ENCODE results near the gene TAF6.

The TAF6 gene

DNA sequence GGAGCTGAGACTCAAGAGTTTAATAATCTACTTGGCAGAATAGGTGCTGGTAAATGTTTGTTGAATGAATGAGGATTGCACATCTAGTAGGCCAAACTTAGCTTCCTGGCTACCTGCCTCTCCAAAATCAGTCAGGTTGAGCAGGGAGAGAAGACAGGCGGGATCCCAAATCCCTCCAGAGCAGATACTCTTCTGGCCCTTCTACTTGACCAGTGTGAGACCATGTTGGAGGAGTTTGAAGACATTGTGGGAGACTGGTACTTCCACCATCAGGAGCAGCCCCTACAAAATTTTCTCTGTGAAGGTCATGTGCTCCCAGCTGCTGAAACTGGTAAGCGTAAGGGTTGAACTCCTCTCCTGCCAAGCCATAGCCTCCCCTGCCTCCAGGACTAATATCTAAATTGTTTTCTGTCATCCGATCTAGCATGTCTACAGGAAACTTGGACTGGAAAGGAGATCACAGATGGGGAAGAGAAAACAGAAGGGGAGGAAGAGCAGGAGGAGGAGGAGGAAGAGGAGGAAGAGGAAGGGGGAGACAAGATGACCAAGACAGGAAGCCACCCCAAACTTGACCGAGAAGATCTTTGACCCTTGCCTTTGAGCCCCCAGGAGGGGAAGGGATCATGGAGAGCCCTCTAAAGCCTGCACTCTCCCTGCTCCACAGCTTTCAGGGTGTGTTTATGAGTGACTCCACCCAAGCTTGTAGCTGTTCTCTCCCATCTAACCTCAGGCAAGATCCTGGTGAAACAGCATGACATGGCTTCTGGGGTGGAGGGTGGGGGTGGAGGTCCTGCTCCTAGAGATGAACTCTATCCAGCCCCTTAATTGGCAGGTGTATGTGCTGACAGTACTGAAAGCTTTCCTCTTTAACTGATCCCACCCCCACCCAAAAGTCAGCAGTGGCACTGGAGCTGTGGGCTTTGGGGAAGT, 5.4 kb upstream of the TAF6 start:
- DNase-seq (ENCODE audit: low read depth in 2 of 3, low spot score in 2 of 3): no peak

DNA sequence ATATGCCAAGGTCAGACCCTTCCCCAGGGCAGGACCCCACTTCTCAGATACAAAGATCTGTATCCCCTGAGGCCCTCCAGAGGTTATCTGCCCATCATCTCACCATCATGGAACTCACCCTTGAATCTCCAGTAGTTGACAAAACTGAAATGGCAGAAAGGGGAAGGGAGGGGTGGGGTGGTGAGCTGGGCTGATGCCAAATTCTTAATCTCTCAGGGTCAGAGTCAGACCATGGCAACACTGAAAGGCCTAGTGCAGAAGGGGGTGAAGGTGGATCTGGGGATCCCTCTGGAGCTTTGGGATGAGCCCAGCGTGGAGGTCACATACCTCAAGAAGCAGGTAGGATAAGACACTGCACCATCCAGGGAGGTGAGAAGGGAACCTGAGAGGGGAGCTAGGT, 3.4 kb upstream of the TAF6 start:
- no peak for DNase-seq (ENCODE audit: low read depth in 2 of 3, low spot score in 2 of 3)

DNA sequence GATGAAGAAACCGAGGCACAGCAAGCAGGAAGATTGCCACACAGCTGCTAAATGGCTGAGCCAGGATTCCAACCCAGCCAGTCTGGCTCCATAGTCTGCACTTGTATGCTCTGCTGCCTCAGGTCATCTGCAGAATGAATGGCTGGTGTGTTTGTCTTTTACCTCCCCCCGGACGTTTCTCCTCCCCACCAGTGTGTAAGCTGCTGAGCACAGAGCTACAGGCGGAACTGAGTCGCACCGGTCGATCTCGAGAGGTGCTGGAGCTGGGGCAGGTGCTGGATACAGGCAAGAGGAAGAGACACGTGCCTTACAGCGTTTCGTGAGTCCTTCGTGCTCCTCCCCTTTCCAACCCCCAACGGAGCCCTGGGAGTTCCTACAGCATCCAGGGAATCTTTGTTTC, 2.9 kb upstream of the TAF6 start:
- no peak for DNase-seq (ENCODE audit: low read depth in 2 of 3, low spot score in 2 of 3)

DNA sequence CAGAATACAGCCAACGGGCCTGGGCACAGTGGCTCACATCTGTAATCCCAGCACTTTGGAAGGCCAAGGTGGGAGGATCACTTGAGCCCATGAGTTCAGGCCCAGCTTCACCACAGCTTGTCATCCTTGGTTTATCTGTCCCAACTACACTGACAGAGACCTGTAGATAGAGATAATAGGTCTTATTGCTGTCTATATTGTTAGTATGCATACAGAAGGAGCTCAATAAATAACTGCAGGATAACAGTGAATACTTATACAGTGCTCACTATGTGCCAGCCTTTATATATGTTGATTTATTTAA, 1.5 kb upstream of the TAF6 start:
- DNase-seq (ENCODE audit: low read depth in 2 of 3, low spot score in 2 of 3): no peak

DNA sequence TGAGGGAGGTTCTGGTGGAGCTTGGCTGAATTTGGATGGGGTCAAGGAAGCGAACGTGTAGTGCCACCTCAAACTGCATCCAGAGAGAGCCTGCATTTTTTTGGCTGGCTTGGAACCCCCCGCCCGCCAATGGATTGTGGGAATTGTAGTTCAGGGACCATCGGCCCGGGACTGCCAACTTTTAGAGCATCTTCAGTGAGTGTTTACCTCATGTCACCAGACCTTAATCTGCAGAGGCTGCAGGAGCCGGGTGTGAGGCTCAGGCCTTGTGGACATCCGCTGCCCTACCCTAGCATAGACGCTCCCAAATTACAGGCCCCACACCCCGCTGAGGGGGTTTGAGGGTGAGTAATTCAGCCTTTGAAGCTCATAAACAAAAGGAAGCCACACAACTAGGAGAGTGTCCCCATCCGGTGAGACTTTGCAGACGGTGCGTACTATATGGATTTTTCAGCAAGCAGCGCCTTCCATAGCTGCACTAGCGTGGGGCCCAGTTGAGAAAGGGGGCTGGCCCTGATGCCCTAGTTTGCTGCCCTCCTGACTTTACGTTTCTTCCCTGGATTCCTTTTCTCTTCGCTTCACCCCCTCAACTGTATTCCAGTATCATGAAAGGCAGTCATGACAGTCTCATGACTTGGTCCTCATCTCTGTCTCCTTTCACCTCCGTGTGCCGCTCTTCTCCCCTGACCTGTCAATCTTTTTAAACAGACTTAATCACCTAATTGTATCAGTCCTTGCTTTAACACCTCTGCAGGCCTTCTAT, 993 bp upstream of the TAF6 start:
- peak; percentile 40 to 43 (median 42) for DNase-seq (ENCODE audit: low read depth in 2 of 3, low spot score in 2 of 3)

DNA sequence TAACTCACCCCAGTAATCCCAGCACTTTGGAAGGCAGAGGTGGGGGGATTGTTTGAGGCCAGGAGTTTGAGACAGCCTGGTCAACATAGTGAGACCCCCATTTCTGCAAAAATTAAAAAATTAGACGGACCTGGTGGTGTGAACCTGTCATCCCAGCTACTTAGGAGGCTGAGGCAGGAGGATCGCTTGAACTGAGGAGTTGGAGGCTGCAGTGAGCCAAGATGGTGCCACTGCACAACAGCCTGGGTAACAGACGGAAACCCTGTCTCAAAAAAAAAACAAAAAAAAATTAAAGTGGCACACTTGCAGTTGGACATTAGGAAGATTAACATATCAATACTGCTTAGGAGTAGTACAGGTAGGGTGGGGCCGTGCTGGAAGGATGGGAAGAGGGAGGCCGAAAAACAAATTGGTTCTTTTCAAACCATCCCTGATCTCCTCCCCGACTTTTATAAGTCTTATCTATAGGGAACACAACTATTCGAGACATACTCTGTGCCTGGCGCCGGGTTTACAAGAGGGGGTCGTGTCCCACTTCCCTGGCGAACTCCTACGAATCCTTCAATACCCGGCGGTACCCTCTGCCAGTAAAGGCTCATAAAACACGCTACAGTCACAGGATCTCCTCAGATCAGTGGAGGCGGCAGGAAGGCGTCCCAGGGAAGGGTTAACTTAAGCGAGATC, 628 bp downstream of the TAF6 start:
- no peak for DNase-seq (ENCODE audit: low read depth in 2 of 3, low spot score in 2 of 3)

GRCh38 chr7:100115026-100115425, 4.1 kb downstream of the TAF6 start:
- DNase-seq (ENCODE audit: low read depth in 2 of 3, low spot score in 2 of 3): no peak

- DNase-seq (ENCODE audit: low read depth in 2 of 3, low spot score in 2 of 3): no peak
These were observed 7.2 kb downstream of the TAF6 start for GRCh38 chr7:100111914-100112313.

DNA sequence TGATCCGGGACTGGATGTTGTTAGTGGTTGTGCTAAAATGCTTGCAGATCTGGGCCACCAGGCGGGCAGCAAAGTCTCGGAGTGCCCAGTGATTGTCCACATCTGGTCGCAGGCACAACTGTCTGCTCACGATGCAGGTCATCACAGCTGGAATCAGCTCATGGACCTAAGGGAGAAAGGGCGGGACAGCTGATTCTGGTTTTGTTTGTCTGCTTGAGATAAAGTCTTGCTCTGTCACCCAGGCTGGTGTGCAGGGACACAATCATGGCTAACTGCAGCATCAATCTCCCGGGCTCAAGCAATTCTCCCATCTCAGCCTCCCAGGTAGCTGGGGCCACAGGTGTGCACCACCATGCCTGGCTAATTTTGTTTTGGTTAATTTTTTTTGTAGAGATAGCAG, 8.0 kb downstream of the TAF6 start:
- no peak for DNase-seq (ENCODE audit: low read depth in 2 of 3, low spot score in 2 of 3)

DNA sequence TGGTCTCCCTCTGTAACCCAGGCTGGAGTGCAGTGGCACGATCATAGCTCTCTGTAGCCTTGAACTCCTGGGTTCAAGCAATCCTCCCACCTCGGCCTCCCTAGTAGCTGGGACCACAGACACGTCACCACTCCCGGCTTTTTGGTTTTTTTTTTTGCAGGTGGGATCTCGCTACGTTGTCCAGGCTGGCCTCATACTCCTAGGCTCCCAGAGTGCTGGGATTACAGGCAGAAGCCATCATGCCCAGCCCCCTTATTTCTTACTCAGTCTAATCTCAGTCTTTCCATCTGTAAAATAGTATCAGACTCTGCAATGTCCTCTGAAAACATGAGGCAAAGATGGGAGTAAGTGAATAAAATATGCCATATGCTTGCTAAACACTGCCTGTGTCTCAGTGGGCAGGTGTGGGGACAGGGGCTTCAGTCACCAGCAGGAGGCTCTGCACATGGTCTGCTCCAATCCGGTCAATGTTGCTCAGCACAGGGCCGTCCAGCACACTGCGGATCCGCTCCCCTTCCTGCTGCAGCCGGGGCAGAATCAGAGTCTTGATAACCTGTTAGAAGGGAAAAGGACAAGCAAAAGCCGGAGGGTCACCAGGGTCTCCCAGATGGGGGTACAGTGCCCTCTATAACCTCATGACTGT, 9.5 kb downstream of the TAF6 start:
- no peak for DNase-seq (ENCODE audit: low read depth in 2 of 3, low spot score in 2 of 3)

- DNase-seq (ENCODE audit: low read depth in 2 of 3, low spot score in 2 of 3): no peak
These were observed 11.3 kb downstream of the TAF6 start for GRCh38 chr7:100107890-100108289.

GRCh38 chr7:100107125-100107737, 11.9 kb downstream of the TAF6 start:
- no peak for DNase-seq (ENCODE audit: low read depth in 2 of 3, low spot score in 2 of 3)

GRCh38 chr7:100106633-100107032, 12.5 kb downstream of the TAF6 start:
- DNase-seq (ENCODE audit: low read depth in 2 of 3, low spot score in 2 of 3): no peak

DNA sequence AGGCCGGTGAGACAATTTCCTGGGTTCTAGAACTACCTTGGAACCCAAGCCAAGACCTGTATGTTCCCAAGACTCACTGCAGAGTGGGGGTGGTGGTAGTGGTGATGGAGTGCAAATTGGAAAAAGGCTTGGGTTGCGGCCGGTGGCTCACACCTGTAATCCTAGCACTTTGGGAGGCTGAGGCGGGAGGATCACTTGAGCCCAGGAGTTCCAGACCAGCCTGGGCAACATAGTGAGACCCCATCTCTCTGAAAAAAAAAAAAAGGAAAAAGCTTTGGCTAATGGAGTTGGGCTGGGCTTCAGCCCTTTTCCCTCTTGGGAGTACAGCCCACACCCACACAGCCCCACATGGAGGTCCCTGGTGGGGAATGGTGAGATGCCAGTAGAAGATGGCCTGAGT, 13.6 kb downstream of the TAF6 start:
- DNase-seq (ENCODE audit: low read depth in 2 of 3, low spot score in 2 of 3): no peak

GRCh38 chr7:100102950-100103840, 16.0 kb downstream of the TAF6 start:
- DNase-seq (ENCODE audit: low read depth in 2 of 3, low spot score in 2 of 3): no peak

- peak; percentile 91 to 98 (median 95) for DNase-seq (ENCODE audit: low read depth in 2 of 3, low spot score in 2 of 3)
These were observed 17.9 kb downstream of the TAF6 start, which contains the start of the genes AP4M1 and MCM7 for GRCh38 chr7:100101016-100101862. TSS of gene AP4M1 (plus strand) at chr7:100101643. CDS start at chr7:100101715, 72 bp downstream. TSS of gene MCM7 (minus strand) at chr7:100101397. CDS start at chr7:100101294, 103 bp downstream.

DNA sequence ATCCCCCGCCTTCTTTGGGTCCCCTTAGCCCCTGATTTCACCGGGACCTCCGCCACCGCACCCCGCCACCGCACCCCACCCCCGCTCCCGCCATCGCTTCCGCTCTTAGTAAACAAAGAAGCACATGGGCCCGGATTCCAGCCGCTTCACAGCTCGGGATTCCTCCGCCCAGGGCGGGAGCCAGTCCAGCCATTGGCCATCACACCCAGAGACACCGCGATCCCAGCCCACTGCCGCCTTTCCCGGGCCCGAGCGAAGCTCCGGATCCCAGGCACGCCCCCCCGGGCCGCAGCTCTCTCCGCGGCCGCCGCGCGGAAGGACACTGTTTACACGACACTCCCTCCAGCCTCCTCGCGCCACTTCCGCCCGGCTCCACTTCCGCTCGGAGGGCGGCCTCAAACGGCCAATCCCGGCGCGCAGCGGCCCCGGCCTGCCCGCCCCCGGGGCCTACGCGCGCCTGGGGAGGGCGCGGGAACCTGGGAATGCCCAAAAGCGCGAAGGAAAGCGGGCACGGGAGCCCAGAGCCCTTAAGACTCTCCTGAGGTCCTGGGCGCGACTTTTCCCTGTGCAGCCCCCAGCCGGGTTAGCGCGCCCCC, 18.6 kb downstream of the TAF6 start:
- peak; percentile 70 to 82 (median 71) for DNase-seq (ENCODE audit: low read depth in 2 of 3, low spot score in 2 of 3)

GRCh38 chr7:100099452-100099851, 19.7 kb downstream of the TAF6 start:
- DNase-seq (ENCODE audit: low read depth in 2 of 3, low spot score in 2 of 3): no peak
